Vagina (tissue), 2 donors: Measurements from ENCODE around the gene ANO8. TPM values are rescaled to one million over a fixed set of nuclear protein-coding genes. Genes with fewer than 3 reads are reported as not detected.
A peak's percentile ranks its signal among the peaks of the same experiment; 100 is the strongest.

Source experiments
- DNase-seq, 2 donors: peaks; one replicate each; pipeline ENCODE4 v3.0.0-alpha.2; 2017; ENCODE audit errors: extremely low spot score in 2 of 2
- H3K27ac ChIP-seq: fragments of 200-600 bp; sonication (generic); one replicate; pipeline ENCODE4 v1.5.1; 2019
- H3K27me3 ChIP-seq: fragments of 200-600 bp; sonication (generic); one replicate; pipeline ENCODE4 v1.5.1; 2019
- H3K36me3 ChIP-seq, 2 donors: fragments of 200-600 bp; sonication (generic); one replicate each; pipeline ENCODE4 v1.5.1; 2017 to 2019
- H3K4me1 ChIP-seq: fragments of 200-600 bp; sonication (generic); one replicate; pipeline ENCODE4 v1.5.1; 2019
- H3K4me3 ChIP-seq, 2 donors: fragments of 200-600 bp; sonication (generic); 1 replicate in 1 of 2; 2 replicates in 1 of 2; pipeline ENCODE4 v1.5.1; 2016 to 2019
- H3K9me3 ChIP-seq: fragments of 200-600 bp; sonication (generic); one replicate; pipeline ENCODE4 v1.5.1; 2019
- CTCF ChIP-seq, 3 experiments: fragments of 450-650 bp in 2 of 3; fragments of 200-600 bp in 1 of 3; sonication (generic) in 1 of 3; IDR thresholded peaks; one replicate each; pipeline ENCODE4 v1.5.1; 2017 to 2019; ENCODE audit warnings: antibody characterized with exemption in 3 of 3, mild to moderate bottlenecking in 2 of 3, moderate library complexity in 2 of 3
- POLR2A ChIP-seq, 2 donors: fragments of 450-650 bp; IDR thresholded peaks; one replicate each; pipeline ENCODE4 v1.6.1; 2017; ENCODE audit warnings: antibody characterized with exemption in 2 of 2, mild to moderate bottlenecking in 2 of 2, moderate library complexity in 2 of 2
- POLR2AphosphoS5 ChIP-seq, 2 donors: sonication (generic); formaldehyde crosslinking; IDR thresholded peaks; one replicate each; pipeline ENCODE4 v1.9.0; 2017; ENCODE audit warnings: antibody characterized with exemption in 2 of 2, mild to moderate bottlenecking in 2 of 2, low read depth in 1 of 2; ENCODE audit not compliant: insufficient read depth in 1 of 2
- intact Hi-C: fragments of 100-400 bp; cut with DNase I; formaldehyde crosslinking; loops from one replicate; pipeline ENCODE4 v1.15.1; 2023
- total RNA-seq: library from RNA; depleted of rRNA; stranded (reverse); fragments of >200 nt; gene quantifications from one replicate; pipeline ENCODE4 v1.2.3, GENCODE V29; 2016

The ANO8 gene
- total RNA-seq, 1 donor from 2014 or later, result 10.3 TPM

GRCh38 chr19:17292301-17293074, 42.2 kb downstream of the ANO8 start:
- H3K4me3 ChIP-seq, result peak overlapping the region; percentile 50 to 59
- intact Hi-C loops, result loop anchor here (2.0 kb wide), 1 partner anchor 98 kb away; no protein-coding TSS in a partner anchor

GRCh38 chr19:17289489-17289888, 45.2 kb downstream of the ANO8 start:
- intact Hi-C loops, result no loop called here
- Histone ChIP-seq H3K4me3 (no peak overlapping the region), H3K4me1 (peaks cover 9% of the 10 kb centered on the region), H3K36me3 (no peaks in the 10 kb centered on the region), H3K9me3 (no peaks in the 10 kb centered on the region), H3K27me3 (no peaks in the 10 kb centered on the region), H3K27ac (no peak overlapping the region)
- TF ChIP-seq CTCF (IDR thresholded peaks at IDR 0.05), result no peak
- TF ChIP-seq POLR2AphosphoS5 (IDR thresholded peaks at IDR 0.05; ENCODE audit: insufficient read depth in 1 of 2, low read depth in 1 of 2), result no peak
- no peak for TF ChIP-seq POLR2A (IDR thresholded peaks at IDR 0.05)
- DNase-seq, result no peak

More at GRCh38 chr19:17292301-17293074, 42.2 kb downstream of the ANO8 start:
- no peak for DNase-seq
- peaks cover 9% of the 10 kb centered on the region for H3K4me1 ChIP-seq
- peak overlapping the region; percentile 63 for H3K27ac ChIP-seq
- no peaks in the 10 kb centered on the region for H3K36me3 ChIP-seq
- peak; percentile 40 to 73 for TF ChIP-seq POLR2AphosphoS5 (IDR thresholded peaks at IDR 0.05; ENCODE audit: insufficient read depth in 1 of 2, low read depth in 1 of 2)
- peak in 2 of 3 experiments; percentile 40 to 52 for TF ChIP-seq CTCF (IDR thresholded peaks at IDR 0.05)
- no peak for TF ChIP-seq POLR2A (IDR thresholded peaks at IDR 0.05)
- H3K9me3 ChIP-seq, result no peaks in the 10 kb centered on the region
- no peaks in the 10 kb centered on the region for H3K27me3 ChIP-seq

GRCh38 chr19:17286752-17287151, 47.9 kb downstream of the ANO8 start:
- Histone ChIP-seq H3K27me3 (no peaks in the 10 kb centered on the region), H3K4me3 (no peak overlapping the region), H3K36me3 (no peaks in the 10 kb centered on the region), H3K4me1 (peaks cover 10% of the 10 kb centered on the region), H3K9me3 (no peaks in the 10 kb centered on the region), H3K27ac (no peak overlapping the region)
- no peak for DNase-seq
- no peak for TF ChIP-seq CTCF (IDR thresholded peaks at IDR 0.05)
- no peak for TF ChIP-seq POLR2AphosphoS5 (IDR thresholded peaks at IDR 0.05; ENCODE audit: insufficient read depth in 1 of 2, low read depth in 1 of 2)
- TF ChIP-seq POLR2A (IDR thresholded peaks at IDR 0.05), result no peak
- intact Hi-C loops, result no loop called here

- no peak for DNase-seq
- H3K27me3 ChIP-seq, result no peaks in the 10 kb centered on the region
- TF ChIP-seq POLR2A (IDR thresholded peaks at IDR 0.05) (no peak), CTCF (IDR thresholded peaks at IDR 0.05) (no peak), POLR2AphosphoS5 (IDR thresholded peaks at IDR 0.05; ENCODE audit: insufficient read depth in 1 of 2, low read depth in 1 of 2) (no peak)
- no peaks in the 10 kb centered on the region for H3K36me3 ChIP-seq
- no peaks in the 10 kb centered on the region for H3K9me3 ChIP-seq
- H3K27ac ChIP-seq, result no peak overlapping the region
- H3K4me3 ChIP-seq, result no peak overlapping the region
- H3K4me1 ChIP-seq, result peaks cover 14% of the 10 kb centered on the region
- intact Hi-C loops, result no loop called here
Observed at GRCh38 chr19:17286263-17286662, 48.4 kb downstream of the ANO8 start.
